DOHH2 (cell line): Measurements from ENCODE around the gene USP10.
A peak's percentile ranks its signal among the peaks of the same experiment; 100 is the strongest.

Experiments
- H3F3A ChIP-seq: fragments of 200-600 bp; sonication (generic), shearing (Covaris generic); 2 replicates; pipeline ENCODE4 v1.6.0; 2016; ENCODE audit warnings: antibody characterized with exemption, mild to moderate bottlenecking; ENCODE audit not compliant: control insufficient read depth, insufficient read depth
- H3K27ac ChIP-seq: fragments of 200-600 bp; sonication (generic); 2 replicates; pipeline ENCODE4 v1.5.1; 2014; ENCODE audit warnings: low read depth, mild to moderate bottlenecking, low read length, moderate library complexity
- H3K27me3 ChIP-seq: fragments of 200-600 bp; sonication (generic); 2 replicates; pipeline ENCODE4 v1.6.1; 2014; ENCODE audit warnings: mild to moderate bottlenecking, low read length, mixed read lengths; ENCODE audit not compliant: control insufficient read depth
- H3K36me3 ChIP-seq: fragments of 200-600 bp; sonication (generic); 2 replicates; pipeline ENCODE4 v1.6.1; 2014; ENCODE audit warnings: mild to moderate bottlenecking, low read length, moderate library complexity, mixed read lengths; ENCODE audit not compliant: control insufficient read depth
- H3K4me1 ChIP-seq: fragments of 200-600 bp; sonication (generic); 2 replicates; pipeline ENCODE4 v1.6.1; 2014; ENCODE audit warnings: mild to moderate bottlenecking, low read length, mixed read lengths; ENCODE audit not compliant: control insufficient read depth
- H3K4me2 ChIP-seq: fragments of 200-600 bp; sonication (generic); 2 replicates; pipeline ENCODE4 v1.6.0; 2014; ENCODE audit warnings: mild to moderate bottlenecking, low read length, moderate library complexity
- H3K4me3 ChIP-seq: fragments of 200-600 bp; sonication (generic); 2 replicates; pipeline ENCODE4 v1.5.1; 2014; ENCODE audit warnings: mild to moderate bottlenecking, low read length, mixed read lengths
- H3K79me2 ChIP-seq: fragments of 200-600 bp; sonication (generic); 2 replicates; pipeline ENCODE4 v1.6.1; 2014; ENCODE audit warnings: mild to moderate bottlenecking, low read length, mixed read lengths; ENCODE audit not compliant: control insufficient read depth
- H3K9me2 ChIP-seq: fragments of 200-600 bp; sonication (generic); replicated peaks from 2 replicates; pipeline ENCODE4 v1.6.1; 2014; ENCODE audit warnings: mild to moderate bottlenecking, low read length, mixed read lengths; ENCODE audit not compliant: control insufficient read depth
- H3K9me3 ChIP-seq: fragments of 200-600 bp; sonication (generic); 2 replicates; pipeline ENCODE4 v1.6.1; 2014; ENCODE audit warnings: antibody characterized with exemption, low read length, mixed read lengths; ENCODE audit not compliant: control insufficient read depth, insufficient read depth
- H4K20me1 ChIP-seq: fragments of 200-600 bp; sonication (generic); 2 replicates; pipeline ENCODE4 v1.6.0; 2014; ENCODE audit warnings: low read depth, mild to moderate bottlenecking, antibody characterized with exemption, low read length, moderate library complexity; ENCODE audit not compliant: control insufficient read depth, insufficient read depth
- EZH2phosphoT487 ChIP-seq: fragments of 200-600 bp; sonication (generic); IDR thresholded peaks from 2 replicates; pipeline ENCODE4 v1.6.1; 2017; ENCODE audit warnings: borderline replicate concordance, mild to moderate bottlenecking, antibody characterized with exemption, low read length, moderate library complexity, mixed read lengths
- TF ChIP-seq, protein P1 (sequence below): fragments of 200-600 bp; sonication (generic); IDR thresholded peaks from one replicate; pipeline ENCODE4 v1.5.1; 2014; ENCODE audit warnings: antibody characterized with exemption, mild to moderate bottlenecking, low read depth, low read length; ENCODE audit not compliant: poor library complexity, severe bottlenecking

The USP10 gene

DNA sequence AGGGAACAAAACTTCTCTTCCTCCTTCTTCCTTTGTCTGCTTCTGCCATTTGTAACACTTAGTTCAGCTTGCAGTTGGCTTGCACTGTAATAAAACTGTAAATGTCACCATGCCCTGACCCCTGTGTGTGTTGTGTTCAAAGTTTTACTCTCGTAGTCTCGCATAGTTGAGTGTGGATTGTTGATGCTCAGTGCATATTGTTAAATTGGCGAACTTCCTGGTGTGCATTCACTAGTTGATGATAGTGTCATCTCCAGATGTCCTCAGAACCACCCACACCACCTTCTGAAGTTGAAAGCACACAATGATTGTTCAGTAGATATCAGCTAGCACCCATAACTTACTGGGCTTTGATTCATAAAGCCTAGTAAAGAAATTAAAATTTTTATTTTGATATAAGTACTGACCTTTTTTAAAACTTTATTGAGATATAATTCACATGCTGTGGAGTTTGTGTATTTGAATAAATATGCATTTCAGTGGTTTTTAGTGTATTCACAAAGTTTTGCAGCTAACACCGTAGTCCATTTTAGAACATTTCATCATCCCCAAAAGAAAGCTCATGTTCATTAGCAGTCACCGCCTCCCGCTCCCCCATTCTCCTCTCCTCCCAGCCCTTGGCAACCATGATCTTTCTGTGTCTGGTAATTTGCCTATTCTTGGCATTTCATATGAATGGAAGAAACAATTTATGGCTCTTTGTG lies 25.0 kb downstream of the USP10 start:
- Histone ChIP-seq H4K20me1 (peaks cover 44% of the 10 kb centered on the region), H3F3A (peaks cover 44% of the 10 kb centered on the region), H3K27me3 (no peaks in the 10 kb centered on the region), H3K27ac (peak overlapping the region; percentile 33), H3K4me3 (peak overlapping the region; percentile 12; the same call in 1 of the 2 replicates), H3K9me2 (no peaks in the 10 kb centered on the region), H3K36me3 (peaks cover 25% of the 10 kb centered on the region), H3K79me2 (peaks cover 100% of the 10 kb centered on the region), H3K9me3 (no peaks in the 10 kb centered on the region), H3K4me2 (peak overlapping the region; percentile 79), H3K4me1 (peaks cover 75% of the 10 kb centered on the region)
- no peak for TF ChIP-seq EZH2phosphoT487
- TF ChIP-seq, protein P1, sequence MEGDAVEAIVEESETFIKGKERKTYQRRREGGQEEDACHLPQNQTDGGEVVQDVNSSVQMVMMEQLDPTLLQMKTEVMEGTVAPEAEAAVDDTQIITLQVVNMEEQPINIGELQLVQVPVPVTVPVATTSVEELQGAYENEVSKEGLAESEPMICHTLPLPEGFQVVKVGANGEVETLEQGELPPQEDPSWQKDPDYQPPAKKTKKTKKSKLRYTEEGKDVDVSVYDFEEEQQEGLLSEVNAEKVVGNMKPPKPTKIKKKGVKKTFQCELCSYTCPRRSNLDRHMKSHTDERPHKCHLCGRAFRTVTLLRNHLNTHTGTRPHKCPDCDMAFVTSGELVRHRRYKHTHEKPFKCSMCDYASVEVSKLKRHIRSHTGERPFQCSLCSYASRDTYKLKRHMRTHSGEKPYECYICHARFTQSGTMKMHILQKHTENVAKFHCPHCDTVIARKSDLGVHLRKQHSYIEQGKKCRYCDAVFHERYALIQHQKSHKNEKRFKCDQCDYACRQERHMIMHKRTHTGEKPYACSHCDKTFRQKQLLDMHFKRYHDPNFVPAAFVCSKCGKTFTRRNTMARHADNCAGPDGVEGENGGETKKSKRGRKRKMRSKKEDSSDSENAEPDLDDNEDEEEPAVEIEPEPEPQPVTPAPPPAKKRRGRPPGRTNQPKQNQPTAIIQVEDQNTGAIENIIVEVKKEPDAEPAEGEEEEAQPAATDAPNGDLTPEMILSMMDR, result no peak

DNA sequence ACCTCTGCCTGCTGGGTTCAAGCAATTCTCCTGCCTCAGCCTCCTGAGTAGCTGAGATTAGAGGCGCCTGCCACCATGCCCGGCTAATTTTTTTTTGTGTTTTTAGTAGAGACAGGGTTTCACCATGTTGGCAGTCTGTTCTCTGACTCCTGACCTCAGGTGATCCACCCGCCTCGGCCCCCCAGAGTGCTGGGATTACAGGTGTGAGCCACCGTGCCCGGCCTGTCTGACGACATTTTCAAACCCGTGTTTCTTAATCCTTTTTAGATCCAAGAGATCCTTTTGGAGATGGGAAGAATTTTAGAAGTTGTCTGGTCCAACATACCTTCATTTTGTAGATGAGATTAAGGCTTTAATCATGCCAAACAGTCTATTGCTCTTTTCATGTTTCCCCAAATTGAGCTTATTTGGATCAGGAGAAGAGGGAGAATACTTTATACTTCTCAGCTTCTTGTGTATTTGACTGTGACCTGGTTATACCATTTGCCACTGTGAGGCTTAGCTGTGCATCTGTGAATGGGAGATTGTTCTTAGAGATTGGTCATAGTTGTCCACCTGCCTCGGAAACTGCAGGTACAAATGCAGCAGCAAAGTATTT lies 25.8 kb downstream of the USP10 start:
- Histone ChIP-seq H3K79me2 (peaks cover 100% of the 10 kb centered on the region), H3F3A (peaks cover 46% of the 10 kb centered on the region), H3K9me3 (no peaks in the 10 kb centered on the region), H3K9me2 (no peaks in the 10 kb centered on the region), H3K27me3 (no peaks in the 10 kb centered on the region), H4K20me1 (peaks cover 42% of the 10 kb centered on the region), H3K4me3 (peak overlapping the region; percentile 67), H3K4me2 (peak overlapping the region; percentile 79), H3K27ac (no peak overlapping the region), H3K36me3 (peaks cover 20% of the 10 kb centered on the region), H3K4me1 (peaks cover 83% of the 10 kb centered on the region)
- TF ChIP-seq EZH2phosphoT487, result no peak

DNA sequence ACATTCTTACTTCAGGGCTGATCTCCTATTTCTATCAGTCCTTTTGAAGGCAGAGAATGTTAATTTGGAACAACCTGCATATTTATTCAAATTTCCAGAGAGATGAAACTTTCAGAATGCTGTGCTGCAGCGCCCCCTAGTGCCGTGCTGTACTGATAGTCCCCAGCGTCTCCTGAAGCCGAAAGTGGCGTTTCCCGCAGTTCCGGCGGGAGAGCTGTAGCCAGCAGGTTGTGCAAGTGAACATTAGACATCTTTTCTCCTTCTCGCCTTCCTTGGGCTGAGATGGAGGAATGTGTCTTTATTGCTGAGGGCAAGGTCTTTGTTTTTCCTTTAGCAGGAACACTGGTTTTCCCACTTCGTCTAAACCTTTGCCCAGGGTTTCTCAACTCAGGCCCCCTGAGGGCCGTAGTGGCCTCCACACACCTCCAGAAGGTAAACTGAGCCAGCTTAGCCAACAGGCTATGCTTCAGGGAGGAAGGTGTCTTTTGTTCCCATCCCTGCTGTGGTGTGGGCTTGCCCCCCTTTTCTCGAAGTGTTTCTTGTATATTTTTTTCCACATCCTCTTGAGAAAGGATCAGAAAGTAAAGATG lies 26.4 kb downstream of the USP10 start:
- H3K27me3 ChIP-seq, result no peaks in the 10 kb centered on the region
- peaks cover 46% of the 10 kb centered on the region for H3F3A ChIP-seq
- H3K4me1 ChIP-seq, result peaks cover 87% of the 10 kb centered on the region
- H3K4me3 ChIP-seq, result peak overlapping the region; percentile 67
- peak overlapping the region; percentile 79 for H3K4me2 ChIP-seq
- 0 out of 2 replicates have a peak overlapping the region, but pooled peaks have one; percentile 10 for H3K27ac ChIP-seq
- peaks cover 100% of the 10 kb centered on the region for H3K79me2 ChIP-seq
- H3K36me3 ChIP-seq, result peaks cover 16% of the 10 kb centered on the region
- peaks cover 38% of the 10 kb centered on the region for H4K20me1 ChIP-seq
- TF ChIP-seq, protein P1, result peak; percentile 99
- no peak for TF ChIP-seq EZH2phosphoT487
- no peaks in the 10 kb centered on the region for H3K9me2 ChIP-seq
- H3K9me3 ChIP-seq, result no peaks in the 10 kb centered on the region
